ENCODE measurements around the gene ANKMY1.

- TF ChIP-seq CTCF (IDR thresholded peaks at IDR 0.05; ENCODE audit: insufficient read depth, low read depth, low read length) (no peak), EZH2 (IDR thresholded peaks at IDR 0.05; ENCODE audit: insufficient read depth, low read length) (no peak)
These were observed 22.2 kb upstream of the ANKMY1 start for GRCh38 chr2:240579771-240580614.

Data from astrocyte (in vitro differentiated cells and primary cell).